ENCODE data around the gene ELOVL5. TPM values are rescaled to one million over a fixed set of nuclear protein-coding genes. Genes with fewer than 3 reads are reported as not detected.

ELOVL5 gene
- total RNA-seq, 1 experiment from 2014 or later: 121 TPM

DNA sequence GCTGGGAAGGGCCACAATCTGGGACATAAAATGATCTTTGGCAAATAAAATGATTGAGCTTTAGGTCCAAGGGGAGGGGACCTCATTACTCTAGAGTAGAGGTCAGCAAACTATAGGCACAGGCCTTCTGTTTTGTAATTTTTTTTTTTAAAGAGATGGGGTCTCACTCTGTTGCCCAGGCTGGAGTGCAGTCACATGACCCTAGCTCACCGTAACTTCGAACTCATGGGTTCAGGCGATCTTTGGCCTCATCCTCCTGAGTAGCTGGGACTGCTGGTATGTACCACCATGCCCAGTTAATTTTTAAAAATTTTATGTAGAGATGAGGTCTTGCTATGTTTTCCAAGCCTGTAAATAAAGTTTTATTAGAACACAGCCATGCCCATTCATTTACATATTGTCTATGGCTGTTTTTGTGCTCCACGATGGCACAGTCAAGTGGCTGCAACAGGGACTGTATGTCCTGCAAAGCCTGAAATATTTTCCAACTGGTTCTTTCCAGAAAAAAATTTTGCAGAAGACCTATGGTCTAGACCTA, 82.1 kb downstream of the ELOVL5 start:
- Histone ChIP-seq H2AK5ac (ENCODE audit: insufficient read length, low read length) (no peak overlapping the region), H3K79me2 (ENCODE audit: insufficient read depth, low read length) (no peaks in the 10 kb centered on the region), H2AFZ (ENCODE audit: low read length) (no peak overlapping the region), H2BK20ac (ENCODE audit: low read depth, low read length, poor library complexity, severe bottlenecking) (no peak overlapping the region), H3K4me2 (ENCODE audit: insufficient read depth, insufficient read length, low read length) (no peak overlapping the region), H4K20me1 (ENCODE audit: control insufficient read depth, insufficient read depth, insufficient read length) (no peaks in the 10 kb centered on the region), H4K91ac (ENCODE audit: insufficient read length, low read depth, low read length) (no peak overlapping the region), H2BK15ac (ENCODE audit: low read depth, low read length) (no peak overlapping the region), H2BK12ac (ENCODE audit: insufficient read length, low read depth, low read length) (no peak overlapping the region), H4K5ac (ENCODE audit: insufficient read length, low read depth, low read length) (no peak overlapping the region), H3T11ph (ENCODE audit: low read length) (no peak overlapping the region), H3K9me3 (ENCODE audit: control insufficient read depth, low read depth, low read length) (no peaks in the 10 kb centered on the region), H3K27ac (ENCODE audit: insufficient read length, low read depth, low read length) (no peak overlapping the region), H3K18ac (ENCODE audit: insufficient read length, low read depth, low read length) (no peak overlapping the region), H2BK5ac (ENCODE audit: insufficient read length, low read length) (no peak overlapping the region), H4K8ac (replicated peaks; ENCODE audit: insufficient read length, low read depth, low read length) (no peak overlapping the region), H3K23ac (ENCODE audit: insufficient read length, low read depth, low read length) (no peak overlapping the region), H2BK120ac (ENCODE audit: low read depth, low read length, poor library complexity, severe bottlenecking) (no peak overlapping the region), H3K79me1 (ENCODE audit: insufficient read depth, low read depth, low read length, poor library complexity, severe bottlenecking) (no peaks in the 10 kb centered on the region), H3K9ac (ENCODE audit: extremely low read depth, insufficient read length, low read length) (no peak overlapping the region), H3K4ac (ENCODE audit: low read depth, low read length) (no peak overlapping the region), H3K23me2 (ENCODE audit: insufficient read length, low read depth, low read length, poor library complexity, severe bottlenecking) (no peaks in the 10 kb centered on the region), H3K27me3 (ENCODE audit: insufficient read depth, low read length) (no peaks in the 10 kb centered on the region), H3K14ac (ENCODE audit: insufficient read depth, low read length) (no peak overlapping the region), H3K4me1 (ENCODE audit: insufficient read depth, low read length) (no peaks in the 10 kb centered on the region), H3K56ac (ENCODE audit: insufficient read length, low read depth, low read length) (no peak overlapping the region)
- TF ChIP-seq, protein P1, sequence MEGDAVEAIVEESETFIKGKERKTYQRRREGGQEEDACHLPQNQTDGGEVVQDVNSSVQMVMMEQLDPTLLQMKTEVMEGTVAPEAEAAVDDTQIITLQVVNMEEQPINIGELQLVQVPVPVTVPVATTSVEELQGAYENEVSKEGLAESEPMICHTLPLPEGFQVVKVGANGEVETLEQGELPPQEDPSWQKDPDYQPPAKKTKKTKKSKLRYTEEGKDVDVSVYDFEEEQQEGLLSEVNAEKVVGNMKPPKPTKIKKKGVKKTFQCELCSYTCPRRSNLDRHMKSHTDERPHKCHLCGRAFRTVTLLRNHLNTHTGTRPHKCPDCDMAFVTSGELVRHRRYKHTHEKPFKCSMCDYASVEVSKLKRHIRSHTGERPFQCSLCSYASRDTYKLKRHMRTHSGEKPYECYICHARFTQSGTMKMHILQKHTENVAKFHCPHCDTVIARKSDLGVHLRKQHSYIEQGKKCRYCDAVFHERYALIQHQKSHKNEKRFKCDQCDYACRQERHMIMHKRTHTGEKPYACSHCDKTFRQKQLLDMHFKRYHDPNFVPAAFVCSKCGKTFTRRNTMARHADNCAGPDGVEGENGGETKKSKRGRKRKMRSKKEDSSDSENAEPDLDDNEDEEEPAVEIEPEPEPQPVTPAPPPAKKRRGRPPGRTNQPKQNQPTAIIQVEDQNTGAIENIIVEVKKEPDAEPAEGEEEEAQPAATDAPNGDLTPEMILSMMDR (conservative IDR thresholded peaks at IDR 0.05): no peak
- no peak for DNase-seq
- no CpG with 5 or more reads among the region's 4 CpGs for WGBS (ENCODE audit: extremely low coverage, insufficient read length, low lambda C conversion rate)
- Mint-ChIP-seq H3K36me3 (ENCODE audit: insufficient read depth in 1 of 3, low read depth in 3 of 3) (peaks cover 49 to 71% (median 70%) of the 10 kb centered on the region in 3 experiments), H3K27me3 (ENCODE audit: low read depth) (no peaks in the 10 kb centered on the region), H3K4me1 (no peaks in the 10 kb centered on the region), H3K9me3 (no peaks in the 10 kb centered on the region), H3K4me3 (no peak overlapping the region), H3K27ac (no peak overlapping the region)

Data from H9 (cell line).